Measurements from ENCODE around the gene PRKAG1.

The PRKAG1 gene

GRCh38 chr12:49032276-49032675, 13.7 kb upstream of the PRKAG1 start:
- DNase-seq (ENCODE audit: low spot score): no peak
- in situ Hi-C loops (cut with MboI; ENCODE audit: low pct_unique_long_range_greater_than_20kb, low sequenced_read_pairs, unreplicated experiment): no loop called here
- no peak for TF ChIP-seq CTCF (IDR thresholded peaks at IDR 0.05; ENCODE audit: extremely low read depth, insufficient read depth, missing control alignments)

GRCh38 chr12:49031573-49032161, 13.1 kb upstream of the PRKAG1 start:
- in situ Hi-C loops (cut with MboI; ENCODE audit: low pct_unique_long_range_greater_than_20kb, low sequenced_read_pairs, unreplicated experiment): no loop called here
- no peak for TF ChIP-seq CTCF (IDR thresholded peaks at IDR 0.05; ENCODE audit: extremely low read depth, insufficient read depth, missing control alignments)
- DNase-seq (ENCODE audit: low spot score): no peak

- DNase-seq (ENCODE audit: low spot score): no peak
- TF ChIP-seq CTCF (IDR thresholded peaks at IDR 0.05; ENCODE audit: extremely low read depth, insufficient read depth, missing control alignments): no peak
- in situ Hi-C loops (cut with MboI; ENCODE audit: low pct_unique_long_range_greater_than_20kb, low sequenced_read_pairs, unreplicated experiment): no loop called here
Observed at GRCh38 chr12:49030714-49031572, 12.4 kb upstream of the PRKAG1 start.

GRCh38 chr12:49030119-49030518, 11.5 kb upstream of the PRKAG1 start:
- DNase-seq (ENCODE audit: low spot score): no peak
- TF ChIP-seq CTCF (IDR thresholded peaks at IDR 0.05; ENCODE audit: extremely low read depth, insufficient read depth, missing control alignments): no peak
- in situ Hi-C loops (cut with MboI; ENCODE audit: low pct_unique_long_range_greater_than_20kb, low sequenced_read_pairs, unreplicated experiment): no loop called here

- in situ Hi-C loops (cut with MboI; ENCODE audit: low pct_unique_long_range_greater_than_20kb, low sequenced_read_pairs, unreplicated experiment): no loop called here
- TF ChIP-seq CTCF (IDR thresholded peaks at IDR 0.05; ENCODE audit: extremely low read depth, insufficient read depth, missing control alignments): no peak
- no peak for DNase-seq (ENCODE audit: low spot score)
Observed at GRCh38 chr12:49028666-49029275, 10.2 kb upstream of the PRKAG1 start.

GRCh38 chr12:49027846-49028555, 9.4 kb upstream of the PRKAG1 start:
- DNase-seq (ENCODE audit: low spot score): no peak
- in situ Hi-C loops (cut with MboI; ENCODE audit: low pct_unique_long_range_greater_than_20kb, low sequenced_read_pairs, unreplicated experiment): no loop called here
- TF ChIP-seq CTCF (IDR thresholded peaks at IDR 0.05; ENCODE audit: extremely low read depth, insufficient read depth, missing control alignments): no peak

Measured in GM13977 (cell line).